Stimulated activated memory B cell treated with anti-CD40 and anti-IgM and Interleukin-4, amounts not matched to agents 10 μg/mL and 1 μg/mL and 100 μg/mL, for 72 hours (primary cell): ENCODE measurements around the gene EGR4.
A peak's percentile ranks its signal among the peaks of the same experiment; 100 is the strongest.

Source experiments
- ATAC-seq: fragments of 150-1000 bp; cut with Tn5 transposase; 2 replicates; pipeline ENCODE4 v1.10.0; 2021
- H3K27ac Mint-ChIP-seq: one replicate; pipeline ENCODE4 v1.8.0; 2022; ENCODE audit warnings: mild to moderate bottlenecking, mixed read lengths
- H3K27me3 Mint-ChIP-seq: one replicate; pipeline ENCODE4 v1.8.0; 2022; ENCODE audit warnings: mixed read lengths
- H3K36me3 Mint-ChIP-seq: one replicate; pipeline ENCODE4 v1.8.0; 2022; ENCODE audit warnings: mixed read lengths
- H3K4me1 Mint-ChIP-seq: one replicate; pipeline ENCODE4 v1.8.0; 2022; ENCODE audit warnings: mixed read lengths
- H3K4me3 Mint-ChIP-seq: one replicate; pipeline ENCODE4 v1.8.0; 2022; ENCODE audit warnings: mild to moderate bottlenecking, moderate library complexity, mixed read lengths
- H3K9me3 Mint-ChIP-seq: one replicate; pipeline ENCODE4 v1.8.0; 2022; ENCODE audit warnings: mixed read lengths

EGR4 gene

GRCh38 chr2:73260338-73260984 lies 32.9 kb downstream of the EGR4 start:
- Mint-ChIP-seq H3K36me3 (peaks cover 32% of the 10 kb centered on the region), H3K9me3 (no peaks in the 10 kb centered on the region), H3K27me3 (no peaks in the 10 kb centered on the region), H3K4me3 (no peak overlapping the region), H3K4me1 (peaks cover 6% of the 10 kb centered on the region), H3K27ac (no peak overlapping the region)
- no peak for ATAC-seq

GRCh38 chr2:73259704-73260337 lies 33.5 kb downstream of the EGR4 start:
- Mint-ChIP-seq H3K27ac (no peak overlapping the region), H3K4me1 (peaks cover 10% of the 10 kb centered on the region), H3K27me3 (no peaks in the 10 kb centered on the region), H3K36me3 (peaks cover 39% of the 10 kb centered on the region), H3K9me3 (no peaks in the 10 kb centered on the region), H3K4me3 (no peak overlapping the region)
- ATAC-seq = no peak

GRCh38 chr2:73259276-73259675 lies 34.1 kb downstream of the EGR4 start:
- Mint-ChIP-seq H3K4me3 (no peak overlapping the region), H3K36me3 (peaks cover 42% of the 10 kb centered on the region), H3K9me3 (no peaks in the 10 kb centered on the region), H3K4me1 (peaks cover 10% of the 10 kb centered on the region), H3K27ac (no peak overlapping the region), H3K27me3 (no peaks in the 10 kb centered on the region)
- ATAC-seq = no peak

GRCh38 chr2:73258913-73259215 lies 34.5 kb downstream of the EGR4 start:
- Mint-ChIP-seq H3K4me3 (no peak overlapping the region), H3K36me3 (peaks cover 38% of the 10 kb centered on the region), H3K4me1 (peaks cover 10% of the 10 kb centered on the region), H3K27ac (no peak overlapping the region), H3K9me3 (no peaks in the 10 kb centered on the region), H3K27me3 (no peaks in the 10 kb centered on the region)
- no peak for ATAC-seq

- H3K36me3 Mint-ChIP-seq = peaks cover 37% of the 10 kb centered on the region
- ATAC-seq = no peak
- no peaks in the 10 kb centered on the region for H3K9me3 Mint-ChIP-seq
- no peak overlapping the region for H3K4me3 Mint-ChIP-seq
- H3K27ac Mint-ChIP-seq = no peak overlapping the region
- peaks cover 10% of the 10 kb centered on the region for H3K4me1 Mint-ChIP-seq
- H3K27me3 Mint-ChIP-seq = no peaks in the 10 kb centered on the region
Observed at GRCh38 chr2:73258186-73258912, 35.0 kb downstream of the EGR4 start.

GRCh38 chr2:73257425-73258125 lies 35.8 kb downstream of the EGR4 start:
- Mint-ChIP-seq H3K27ac (peak overlapping the region; percentile 8), H3K4me1 (peaks cover 10% of the 10 kb centered on the region), H3K9me3 (no peaks in the 10 kb centered on the region), H3K4me3 (no peak overlapping the region), H3K27me3 (no peaks in the 10 kb centered on the region), H3K36me3 (peaks cover 40% of the 10 kb centered on the region)
- ATAC-seq = no peak

GRCh38 chr2:73257021-73257420 lies 36.3 kb downstream of the EGR4 start:
- Mint-ChIP-seq H3K27me3 (no peaks in the 10 kb centered on the region), H3K4me1 (peaks cover 10% of the 10 kb centered on the region), H3K4me3 (no peak overlapping the region), H3K36me3 (peaks cover 46% of the 10 kb centered on the region), H3K9me3 (no peaks in the 10 kb centered on the region), H3K27ac (peak overlapping the region; percentile 8)
- ATAC-seq = no peak

GRCh38 chr2:73256618-73256922 lies 36.8 kb downstream of the EGR4 start:
- no peaks in the 10 kb centered on the region for H3K27me3 Mint-ChIP-seq
- H3K27ac Mint-ChIP-seq = peak overlapping the region; percentile 8
- no peak overlapping the region for H3K4me3 Mint-ChIP-seq
- H3K4me1 Mint-ChIP-seq = peaks cover 10% of the 10 kb centered on the region
- H3K36me3 Mint-ChIP-seq = peaks cover 47% of the 10 kb centered on the region
- no peak for ATAC-seq
- no peaks in the 10 kb centered on the region for H3K9me3 Mint-ChIP-seq

GRCh38 chr2:73255907-73256617 lies 37.3 kb downstream of the EGR4 start:
- Mint-ChIP-seq H3K4me1 (peaks cover 10% of the 10 kb centered on the region), H3K4me3 (no peak overlapping the region), H3K27me3 (no peaks in the 10 kb centered on the region), H3K27ac (peak overlapping the region; percentile 8), H3K9me3 (no peaks in the 10 kb centered on the region), H3K36me3 (peaks cover 49% of the 10 kb centered on the region)
- no peak for ATAC-seq

- Mint-ChIP-seq H3K36me3 (peaks cover 58% of the 10 kb centered on the region), H3K4me1 (peaks cover 10% of the 10 kb centered on the region), H3K9me3 (no peaks in the 10 kb centered on the region), H3K27me3 (no peaks in the 10 kb centered on the region), H3K4me3 (no peak overlapping the region), H3K27ac (peak overlapping the region; percentile 52)
- ATAC-seq = no peak
Observed at GRCh38 chr2:73255007-73255644, 38.2 kb downstream of the EGR4 start.

- ATAC-seq = no peak
- H3K4me3 Mint-ChIP-seq = no peak overlapping the region
- H3K36me3 Mint-ChIP-seq = peaks cover 60% of the 10 kb centered on the region
- peaks cover 10% of the 10 kb centered on the region for H3K4me1 Mint-ChIP-seq
- H3K27ac Mint-ChIP-seq = peak overlapping the region; percentile 52
- H3K9me3 Mint-ChIP-seq = no peaks in the 10 kb centered on the region
- H3K27me3 Mint-ChIP-seq = no peaks in the 10 kb centered on the region
Observed at GRCh38 chr2:73254343-73255006, 38.9 kb downstream of the EGR4 start.

GRCh38 chr2:73253901-73254300 lies 39.4 kb downstream of the EGR4 start:
- Mint-ChIP-seq H3K27me3 (no peaks in the 10 kb centered on the region), H3K36me3 (peaks cover 59% of the 10 kb centered on the region), H3K4me1 (peaks cover 10% of the 10 kb centered on the region), H3K9me3 (no peaks in the 10 kb centered on the region), H3K4me3 (no peak overlapping the region), H3K27ac (no peak overlapping the region)
- ATAC-seq = no peak

GRCh38 chr2:73253400-73253799 lies 39.9 kb downstream of the EGR4 start:
- Mint-ChIP-seq H3K27me3 (no peaks in the 10 kb centered on the region), H3K9me3 (no peaks in the 10 kb centered on the region), H3K4me3 (no peak overlapping the region), H3K27ac (no peak overlapping the region), H3K4me1 (peaks cover 10% of the 10 kb centered on the region), H3K36me3 (peaks cover 61% of the 10 kb centered on the region)
- no peak for ATAC-seq

- Mint-ChIP-seq H3K4me3 (no peak overlapping the region), H3K9me3 (no peaks in the 10 kb centered on the region), H3K27me3 (no peaks in the 10 kb centered on the region), H3K27ac (no peak overlapping the region), H3K36me3 (peaks cover 70% of the 10 kb centered on the region), H3K4me1 (peaks cover 10% of the 10 kb centered on the region)
- no peak for ATAC-seq
Observed at GRCh38 chr2:73252238-73253027, 40.9 kb downstream of the EGR4 start.
